ENCODE data around the gene KRTAP10-8. TPM values are rescaled to one million over a fixed set of nuclear protein-coding genes. Genes with fewer than 3 reads are reported as not detected.
"Not testable (repeated sequence)": the region's sequence is repeated elsewhere in the genome, so short reads cannot be mapped to it uniquely, and the experiment has no call there.

The KRTAP10-8 gene
- total and polyA plus RNA-seq, 7 donors, result not detected

DNA sequence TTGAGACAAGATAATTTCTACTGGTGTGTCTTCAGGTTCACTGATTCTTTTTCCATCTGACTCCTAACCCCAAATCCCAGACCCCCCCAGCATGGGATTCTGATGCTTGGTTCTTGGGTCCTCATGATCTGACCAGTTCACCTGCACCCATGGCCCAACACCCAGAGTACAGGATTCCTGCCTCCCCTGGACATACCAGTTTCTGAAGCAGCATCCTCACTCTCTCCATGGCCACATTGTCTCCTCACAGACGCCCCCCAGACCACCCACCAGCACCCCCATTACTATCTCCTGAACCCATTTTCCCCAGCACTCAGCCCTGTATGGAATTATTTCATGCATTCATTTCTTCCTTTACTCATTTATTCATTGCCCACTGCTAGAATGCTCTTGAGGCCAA lies 45.0 kb downstream of the KRTAP10-8 start:
- no peak for DNase-seq
- H3K4me3 ChIP-seq, result no peak overlapping the region
- H3K27me3 ChIP-seq, result peaks cover 0 to 22% (median 5%) of the 10 kb centered on the region in 3 donors
- peaks cover 0 to 4% (median 3%) of the 10 kb centered on the region in 4 donors for H3K9me3 ChIP-seq
- H3K27ac ChIP-seq, result no peak overlapping the region
- 27 to 67% methylated on average over 1 of the region's 1 CpG for WGBS, 2 donors
- intact Hi-C loops (cut with DNase I), result no loop called here
- TF ChIP-seq, protein P1, sequence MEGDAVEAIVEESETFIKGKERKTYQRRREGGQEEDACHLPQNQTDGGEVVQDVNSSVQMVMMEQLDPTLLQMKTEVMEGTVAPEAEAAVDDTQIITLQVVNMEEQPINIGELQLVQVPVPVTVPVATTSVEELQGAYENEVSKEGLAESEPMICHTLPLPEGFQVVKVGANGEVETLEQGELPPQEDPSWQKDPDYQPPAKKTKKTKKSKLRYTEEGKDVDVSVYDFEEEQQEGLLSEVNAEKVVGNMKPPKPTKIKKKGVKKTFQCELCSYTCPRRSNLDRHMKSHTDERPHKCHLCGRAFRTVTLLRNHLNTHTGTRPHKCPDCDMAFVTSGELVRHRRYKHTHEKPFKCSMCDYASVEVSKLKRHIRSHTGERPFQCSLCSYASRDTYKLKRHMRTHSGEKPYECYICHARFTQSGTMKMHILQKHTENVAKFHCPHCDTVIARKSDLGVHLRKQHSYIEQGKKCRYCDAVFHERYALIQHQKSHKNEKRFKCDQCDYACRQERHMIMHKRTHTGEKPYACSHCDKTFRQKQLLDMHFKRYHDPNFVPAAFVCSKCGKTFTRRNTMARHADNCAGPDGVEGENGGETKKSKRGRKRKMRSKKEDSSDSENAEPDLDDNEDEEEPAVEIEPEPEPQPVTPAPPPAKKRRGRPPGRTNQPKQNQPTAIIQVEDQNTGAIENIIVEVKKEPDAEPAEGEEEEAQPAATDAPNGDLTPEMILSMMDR (IDR thresholded peaks at IDR 0.05), result no peak
- no peak for TF ChIP-seq POLR2AphosphoS5 (IDR thresholded peaks at IDR 0.05)
- TF ChIP-seq POLR2A (IDR thresholded peaks at IDR 0.05), result no peak
- no peak for TF ChIP-seq EP300 (IDR thresholded peaks at IDR 0.05)
- H3K4me1 ChIP-seq, result no peaks in the 10 kb centered on the region
- H3K36me3 ChIP-seq, result no peaks in the 10 kb centered on the region

DNA sequence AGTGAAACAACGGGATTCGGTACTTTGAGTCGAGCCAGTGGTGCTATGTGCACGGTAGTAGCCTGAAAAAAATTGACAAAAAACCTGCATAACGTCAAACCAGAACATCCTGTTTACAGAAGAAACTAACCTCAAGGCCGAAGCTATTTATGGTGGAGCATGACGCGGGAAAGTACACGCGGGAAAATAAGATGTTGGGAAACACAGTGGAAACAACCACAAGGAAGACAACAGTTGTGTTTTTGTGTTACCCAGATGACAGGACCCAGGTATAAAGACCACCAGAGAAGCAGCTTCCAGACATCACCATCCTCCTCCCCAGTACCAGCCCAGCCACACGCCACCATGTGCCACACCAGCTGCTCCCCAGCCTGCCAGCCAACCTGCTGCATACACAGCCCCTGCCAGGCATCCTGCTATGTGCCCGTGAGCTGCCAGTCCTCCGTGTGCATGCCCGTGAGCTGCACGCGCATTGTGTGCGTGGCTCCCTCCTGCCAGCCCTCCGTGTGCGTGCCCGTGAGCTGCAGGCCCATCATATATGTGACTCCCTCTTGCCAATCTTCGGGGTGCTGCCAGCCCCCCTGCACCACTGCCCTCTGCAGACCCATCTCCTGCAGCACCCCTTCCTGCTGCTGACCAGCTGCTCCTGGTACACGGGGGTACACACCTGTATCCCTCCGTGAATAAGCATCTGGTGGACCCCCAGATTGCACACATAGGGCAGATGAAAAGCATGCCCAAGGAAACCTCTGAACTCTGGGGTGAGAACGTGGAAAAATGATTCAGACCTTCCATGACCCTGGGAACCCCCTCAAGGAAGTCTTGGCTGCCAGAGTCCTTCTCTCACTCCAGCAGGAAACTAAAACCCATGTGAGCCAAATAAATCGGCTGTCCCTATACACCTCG lies 46.0 kb downstream of the KRTAP10-8 start, which contains the start of gene KRTAP12-3:
KRTAP12-3 (plus strand) TSS at position 298 of the 906 bp plus-strand sequence; CDS start at position 346, 48 bp downstream.
- H3K9me3 ChIP-seq, result peaks cover 0 to 4% (median 3%) of the 10 kb centered on the region in 4 donors
- H3K4me1 ChIP-seq, result no peaks in the 10 kb centered on the region
- TF ChIP-seq, protein P1 (IDR thresholded peaks at IDR 0.05), result no peak
- TF ChIP-seq POLR2AphosphoS5 (IDR thresholded peaks at IDR 0.05) (no peak), EP300 (IDR thresholded peaks at IDR 0.05) (no peak), POLR2A (IDR thresholded peaks at IDR 0.05) (no peak)
- H3K27ac ChIP-seq, result no peak within 1 kb of the TSS
- DNase-seq, result no peak
- H3K27me3 ChIP-seq, result peaks cover 0 to 22% (median 5%) of the 10 kb centered on the region in 3 donors
- H3K36me3 ChIP-seq, result no peaks in the 10 kb centered on the region
- H3K4me3 ChIP-seq, result no peak within 1 kb of the TSS
- intact Hi-C loops (cut with DNase I), result no loop called here
- WGBS, 2 donors, result 72 to 77% methylated on average over 26 of the region's 26 CpGs

DNA sequence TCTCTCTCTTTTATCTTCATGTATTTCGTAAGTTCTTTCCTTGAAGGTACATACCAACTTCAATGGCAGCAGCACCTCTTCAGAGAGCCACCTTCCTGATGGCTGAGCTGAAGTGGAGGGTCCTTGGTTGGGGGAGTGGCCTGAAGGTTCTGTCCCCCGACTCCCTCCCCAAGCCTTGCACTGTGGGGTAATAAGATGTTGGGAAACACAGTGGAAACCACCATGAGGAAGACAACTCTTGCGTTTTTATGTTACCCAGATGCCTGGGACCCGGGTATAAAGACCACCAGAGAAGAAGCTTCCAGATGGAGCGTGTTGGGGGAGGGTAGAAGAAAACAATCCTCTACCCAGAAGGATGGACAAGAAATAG lies 46.6 kb downstream of the KRTAP10-8 start:
- Histone ChIP-seq H3K4me1 (no peaks in the 10 kb centered on the region), H3K27me3 (peaks cover 0 to 22% (median 5%) of the 10 kb centered on the region in 3 donors), H3K9me3 (peaks cover 0 to 4% (median 3%) of the 10 kb centered on the region in 4 donors), H3K36me3 (no peaks in the 10 kb centered on the region), H3K27ac (no peak overlapping the region), H3K4me3 (no peak overlapping the region)
- TF ChIP-seq POLR2AphosphoS5 (IDR thresholded peaks at IDR 0.05) (no peak), EP300 (IDR thresholded peaks at IDR 0.05) (no peak), POLR2A (IDR thresholded peaks at IDR 0.05) (no peak)
- TF ChIP-seq, protein P1 (IDR thresholded peaks at IDR 0.05), result no peak
- no peak for DNase-seq
- intact Hi-C loops (cut with DNase I), result no loop called here
- 82 to 83% methylated on average over 5 of the region's 5 CpGs for WGBS, 2 donors

DNA sequence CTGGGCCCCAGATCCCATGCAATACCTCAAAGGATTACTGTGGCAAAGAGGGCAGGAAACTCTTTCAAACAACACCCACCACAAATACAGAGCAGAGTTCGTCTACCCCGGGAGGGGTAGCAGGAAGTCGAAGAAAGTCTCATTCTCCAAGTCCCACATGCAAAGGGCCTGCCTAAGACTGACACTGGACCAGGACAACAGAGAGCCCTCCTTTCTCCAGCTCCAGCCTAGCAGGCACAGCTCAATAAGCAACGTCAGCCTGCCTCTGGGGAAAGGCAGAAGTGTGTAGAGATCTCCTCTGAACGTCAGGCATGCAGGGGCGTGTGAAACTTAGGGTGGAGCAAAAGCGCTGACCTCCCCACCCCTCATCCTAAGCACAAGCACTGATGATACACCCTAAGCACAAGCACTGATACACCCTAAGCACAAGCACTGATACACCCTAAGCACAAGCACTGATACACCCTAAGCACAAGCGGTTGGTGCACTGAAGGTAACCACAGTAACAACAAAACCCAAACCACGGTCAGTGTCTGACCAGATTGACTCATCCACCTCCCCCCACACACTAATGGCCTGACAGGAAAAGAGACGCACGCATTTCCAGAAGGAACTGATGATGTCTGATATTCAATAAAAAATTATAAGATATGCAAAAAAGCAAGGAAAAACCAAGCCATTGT lies 47.2 kb downstream of the KRTAP10-8 start:
- H3K36me3 ChIP-seq, result no peaks in the 10 kb centered on the region
- intact Hi-C loops (cut with DNase I), result no loop called here
- no peak overlapping the region for H3K4me3 ChIP-seq
- H3K27ac ChIP-seq, result no peak overlapping the region
- H3K27me3 ChIP-seq, result peaks cover 0 to 22% (median 5%) of the 10 kb centered on the region in 3 donors
- TF ChIP-seq, protein P1 (IDR thresholded peaks at IDR 0.05), result no peak
- TF ChIP-seq POLR2A (IDR thresholded peaks at IDR 0.05) (no peak), POLR2AphosphoS5 (IDR thresholded peaks at IDR 0.05) (no peak), EP300 (IDR thresholded peaks at IDR 0.05) (no peak)
- DNase-seq, result no peak
- WGBS, 2 donors, result 54 to 56% methylated on average over 11 of the region's 11 CpGs
- H3K4me1 ChIP-seq, result no peaks in the 10 kb centered on the region
- peaks cover 0 to 4% (median 3%) of the 10 kb centered on the region in 4 donors for H3K9me3 ChIP-seq

DNA sequence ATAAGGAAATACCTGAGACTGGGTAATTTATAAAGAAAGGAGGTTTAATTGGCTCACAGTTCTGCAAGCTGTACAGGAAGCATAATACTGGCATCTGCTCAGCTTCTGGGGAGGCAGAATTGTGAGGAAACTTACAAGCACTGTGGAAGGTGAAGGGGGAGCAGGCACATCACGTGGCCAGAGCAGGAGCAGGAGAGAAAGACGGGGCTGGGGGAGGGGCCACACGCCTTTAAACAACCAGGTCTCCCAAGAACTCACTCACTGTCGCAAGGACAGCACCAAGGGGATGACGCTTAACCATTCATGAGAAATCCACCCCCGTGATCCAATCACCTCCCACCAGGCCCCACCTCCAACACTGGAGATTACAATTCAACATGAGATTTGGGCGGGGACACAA lies 49.7 kb downstream of the KRTAP10-8 start:
- 52 to 59% methylated on average over 7 of the region's 7 CpGs for WGBS, 2 donors
- DNase-seq; intact Hi-C loops (cut with DNase I); H3K4me1 ChIP-seq; H3K27ac ChIP-seq; H3K36me3 ChIP-seq; H3K4me3 ChIP-seq; H3K9me3 ChIP-seq: not testable (repeated sequence)
- peaks cover 0 to 22% (median 5%) of the 10 kb centered on the region in 3 donors for H3K27me3 ChIP-seq
